Esophagus squamous epithelium (tissue), 5 donors: ENCODE measurements around the gene ZNF296. TPM values are rescaled to one million over a fixed set of nuclear protein-coding genes. Genes with fewer than 3 reads are reported as not detected.

Source experiments
- DNase-seq: peaks from one replicate; lab custom pipeline; 2025; lab: John Stamatoyannopoulos, UW
- H3K27ac ChIP-seq, 4 donors: fragments of 200-600 bp; sonication (generic); one replicate each; pipeline ENCODE4 v1.5.1; 2016 to 2019; ENCODE audit warnings: mild to moderate bottlenecking in 1 of 4
- H3K27me3 ChIP-seq, 4 donors: fragments of 200-600 bp; sonication (generic); 1 replicate in 3 of 4; 2 replicates in 1 of 4; pipeline versions ENCODE4 v1.5.1 to v1.6.0; 2017 to 2021; ENCODE audit warnings: antibody characterized with exemption in 1 of 4
- H3K36me3 ChIP-seq, 3 donors: fragments of 200-600 bp; sonication (generic); one replicate each; pipeline ENCODE4 v1.5.1; 2016 to 2019
- H3K4me1 ChIP-seq, 3 donors: fragments of 200-600 bp; sonication (generic); one replicate each; pipeline ENCODE4 v1.5.1; 2017 to 2019
- H3K4me3 ChIP-seq, 4 donors: fragments of 200-600 bp; sonication (generic); 1 replicate in 3 of 4; 2 replicates in 1 of 4; pipeline ENCODE4 v1.5.1; 2016 to 2019; ENCODE audit warnings: mild to moderate bottlenecking in 2 of 4, moderate library complexity in 1 of 4
- H3K9me3 ChIP-seq, 3 donors: fragments of 200-600 bp; sonication (generic); one replicate each; pipeline ENCODE4 v1.5.1; 2016 to 2019
- CTCF ChIP-seq, 6 experiments: fragments of 450-650 bp in 4 of 6; fragments of 200-600 bp in 2 of 6; sonication (generic) in 2 of 6; IDR thresholded peaks; one replicate each; pipeline ENCODE4 v1.5.1; 2016 to 2019; ENCODE audit warnings: antibody characterized with exemption in 6 of 6, mild to moderate bottlenecking in 4 of 6, moderate library complexity in 4 of 6
- POLR2A ChIP-seq, 4 donors: fragments of 450-650 bp; IDR thresholded peaks; one replicate each; pipeline ENCODE4 v1.6.1; 2017; ENCODE audit warnings: antibody characterized with exemption in 4 of 4, mild to moderate bottlenecking in 4 of 4, moderate library complexity in 3 of 4
- WGBS, 2 donors: methylation state at CpG; one replicate each; pipeline ENCODE4 v1.1.5; 2018; 5-methylcytosine and 5-hydroxymethylcytosine counted together
- intact Hi-C: fragments of 100-400 bp; cut with DNase I; formaldehyde crosslinking; loops from one replicate; pipeline ENCODE4 v1.15.0; 2022
- total RNA-seq, 4 donors: library from RNA; depleted of rRNA; stranded (reverse); fragments of >200 nt; gene quantifications; one replicate each; pipeline ENCODE4 v1.1.0, GENCODE V29; 2016
- donor health status: DM: yes; HTN: yes; CAD: no.

Gene ZNF296
- total RNA-seq, 4 donors from 2014 or later: 4.0 to 17.7 (median 4.5) TPM

GRCh38 chr19:45103156-45103507 lies 26.9 kb upstream of the ZNF296 start:
- no peaks in the 10 kb centered on the region for H3K9me3 ChIP-seq
- peak overlapping the region in 1 of 4 donors; percentile 39 for H3K27ac ChIP-seq
- WGBS, 2 donors: 40 to 53% methylated on average over 1 to 11 of the region's 15 CpGs
- TF ChIP-seq CTCF (IDR thresholded peaks at IDR 0.05): no peak
- TF ChIP-seq POLR2A (IDR thresholded peaks at IDR 0.05): no peak
- no peaks in the 10 kb centered on the region for H3K36me3 ChIP-seq
- DNase-seq: no peak
- no peaks in the 10 kb centered on the region for H3K27me3 ChIP-seq
- peak overlapping the region in 2 of 4 donors; percentile 18 to 35 for H3K4me3 ChIP-seq
- intact Hi-C loops: no loop called here
- peaks cover 41 to 80% (median 47%) of the 10 kb centered on the region in 3 donors for H3K4me1 ChIP-seq

GRCh38 chr19:45102481-45102880 lies 26.2 kb upstream of the ZNF296 start:
- TF ChIP-seq CTCF (IDR thresholded peaks at IDR 0.05): no peak
- no peak for TF ChIP-seq POLR2A (IDR thresholded peaks at IDR 0.05)
- Histone ChIP-seq H3K27ac (no peak overlapping the region), H3K27me3 (no peaks in the 10 kb centered on the region), H3K9me3 (no peaks in the 10 kb centered on the region), H3K4me3 (no peak overlapping the region), H3K4me1 (peaks cover 48 to 86% (median 53%) of the 10 kb centered on the region in 3 donors), H3K36me3 (no peaks in the 10 kb centered on the region)
- intact Hi-C loops: no loop called here
- 83 to 90% methylated on average over 2 of the region's 7 CpGs for WGBS, 2 donors
- DNase-seq: no peak

GRCh38 chr19:45101806-45102205 lies 25.5 kb upstream of the ZNF296 start:
- intact Hi-C loops: no loop called here
- DNase-seq: no peak
- WGBS, 2 donors: 75 to 84% methylated on average over 7 to 8 of the region's 8 CpGs

GRCh38 chr19:45100846-45101252 lies 24.6 kb upstream of the ZNF296 start:
- no peak overlapping the region for H3K4me3 ChIP-seq
- H3K9me3 ChIP-seq: no peaks in the 10 kb centered on the region
- no peaks in the 10 kb centered on the region for H3K36me3 ChIP-seq
- peaks cover 62 to 99% (median 64%) of the 10 kb centered on the region in 3 donors for H3K4me1 ChIP-seq
- H3K27me3 ChIP-seq: no peaks in the 10 kb centered on the region
- WGBS, 2 donors: 54 to 57% methylated on average over 3 to 4 of the region's 8 CpGs
- DNase-seq: no peak
- TF ChIP-seq CTCF (IDR thresholded peaks at IDR 0.05) (no peak), POLR2A (IDR thresholded peaks at IDR 0.05) (no peak)
- intact Hi-C loops: no loop called here
- peak overlapping the region; percentile 76 to 87 (median 80) for H3K27ac ChIP-seq

More at GRCh38 chr19:45101806-45102205, 25.5 kb upstream of the ZNF296 start:
- Histone ChIP-seq H3K4me3 (no peak overlapping the region), H3K27ac (peak overlapping the region in 2 of 4 donors; percentile 80 to 87), H3K4me1 (peaks cover 54 to 93% (median 58%) of the 10 kb centered on the region in 3 donors), H3K36me3 (no peaks in the 10 kb centered on the region), H3K9me3 (no peaks in the 10 kb centered on the region), H3K27me3 (no peaks in the 10 kb centered on the region)
- TF ChIP-seq POLR2A (IDR thresholded peaks at IDR 0.05) (no peak), CTCF (IDR thresholded peaks at IDR 0.05) (no peak)

- Histone ChIP-seq H3K4me3 (peak overlapping the region in 1 of 4 donors; percentile 15), H3K27ac (peak overlapping the region; percentile 76 to 87 (median 80)), H3K27me3 (no peaks in the 10 kb centered on the region), H3K36me3 (no peaks in the 10 kb centered on the region), H3K9me3 (no peaks in the 10 kb centered on the region), H3K4me1 (peaks cover 62 to 100% (median 70%) of the 10 kb centered on the region in 3 donors)
- WGBS, 2 donors: 46 to 67% methylated on average over 2 to 3 of the region's 3 CpGs
- intact Hi-C loops: no loop called here
- no peak for DNase-seq
- no peak for TF ChIP-seq POLR2A (IDR thresholded peaks at IDR 0.05)
- no peak for TF ChIP-seq CTCF (IDR thresholded peaks at IDR 0.05)
Measured at GRCh38 chr19:45100201-45100600, 23.9 kb upstream of the ZNF296 start.
